NT2/D1 (cell line): ENCODE measurements around the gene CLEC2L.

Experiments
- YY1 ChIP-seq: IDR thresholded peaks from 2 replicates; pipeline ENCODE4 v1.6.1; 2011; ENCODE audit not compliant: insufficient read length, insufficient read depth
- ZNF274 ChIP-seq: IDR thresholded peaks from 2 replicates; pipeline ENCODE4 v1.6.1; 2011; ENCODE audit warnings: mild to moderate bottlenecking, low read depth, low read length

DNA sequence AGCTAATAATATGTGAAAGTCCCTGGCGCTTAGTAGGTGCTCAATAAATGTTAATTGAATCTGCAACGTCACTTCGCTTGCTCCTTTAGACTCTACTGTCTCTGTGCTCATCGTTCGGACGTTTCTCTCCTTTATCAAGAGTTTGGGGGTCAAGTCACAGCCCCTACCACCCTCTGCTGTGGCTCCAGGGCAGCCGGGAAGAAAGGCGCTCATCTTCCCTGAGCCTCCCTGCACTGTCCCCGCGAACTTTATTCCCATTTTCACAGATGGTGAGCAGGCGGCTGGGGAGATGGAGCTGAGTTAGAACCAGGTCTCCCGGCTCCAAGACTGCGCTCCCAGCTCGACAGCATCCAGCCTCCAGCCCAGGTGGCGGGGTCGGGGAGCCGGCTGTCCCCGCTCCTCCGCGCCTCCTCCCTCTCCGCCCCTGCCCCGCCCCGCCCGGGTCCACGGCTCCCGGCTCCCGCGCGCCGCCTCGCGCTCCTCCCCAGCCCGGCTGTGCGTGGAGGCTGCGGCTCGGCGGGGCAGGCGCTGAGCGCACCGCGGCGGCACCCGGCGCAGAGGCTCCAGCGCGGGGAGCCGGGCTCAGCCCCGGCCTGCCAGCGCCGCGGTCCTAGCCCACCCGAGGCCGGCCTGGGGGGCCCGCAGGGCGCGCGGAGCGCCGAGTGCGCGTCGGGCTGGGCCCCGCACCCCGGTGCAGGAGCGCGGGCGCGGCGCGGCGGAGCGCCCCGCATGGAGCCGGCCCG, at the start of gene CLEC2L:
- TF ChIP-seq ZNF274 (no peak), YY1 (no peak)
